HG03064 (cell line): Measurements from ENCODE around the gene PRKG1.

Experiments used
- ATAC-seq: cut with Tn5 transposase; IDR thresholded peaks from one replicate; pipeline ENCODE4 v1.9.1; 2021; ENCODE audit warnings: low read depth; ENCODE audit not compliant: unreplicated experiment

Gene PRKG1

DNA sequence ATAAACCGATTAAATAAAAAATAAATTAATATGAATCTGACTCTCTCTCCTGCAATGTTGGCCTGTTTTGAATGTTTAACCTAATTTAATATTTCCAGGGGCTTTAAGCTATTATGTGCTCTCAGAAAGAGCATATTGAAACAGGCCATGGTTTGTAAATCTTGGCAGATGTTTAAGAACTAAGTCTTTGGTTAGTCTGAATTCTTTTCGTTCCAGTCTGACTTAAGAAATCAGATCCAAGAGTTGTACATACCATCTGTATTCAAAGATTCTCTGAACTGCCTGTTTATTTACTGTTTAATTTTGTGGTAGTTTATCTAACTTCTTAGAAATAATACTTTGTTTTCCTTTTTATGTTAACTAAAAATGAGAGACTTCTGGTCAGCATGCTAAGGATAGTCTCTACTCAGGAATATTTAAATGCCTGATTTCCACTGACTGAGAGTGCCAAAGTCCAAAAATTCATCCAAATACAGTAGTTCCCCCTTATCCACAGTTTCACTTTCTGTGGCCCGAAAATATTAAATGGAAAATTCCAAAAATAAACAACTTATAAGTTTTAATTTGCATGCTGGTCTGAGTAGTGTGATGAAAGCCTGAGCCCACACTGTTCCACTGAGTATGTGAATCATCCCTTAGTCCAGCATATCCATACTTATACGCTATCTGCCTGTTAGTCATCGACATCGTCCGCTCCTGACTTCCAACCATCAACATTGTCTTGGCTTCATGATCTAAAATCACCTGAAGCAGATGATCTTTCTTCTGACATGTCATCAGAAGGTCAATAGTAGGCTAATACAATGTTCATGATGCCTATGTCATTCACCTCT is 863.2 kb downstream of the PRKG1 start:
- no peak for ATAC-seq

GRCh38 chr10:51950371-51950995 is 876.2 kb downstream of the PRKG1 start:
- ATAC-seq, result no peak

DNA sequence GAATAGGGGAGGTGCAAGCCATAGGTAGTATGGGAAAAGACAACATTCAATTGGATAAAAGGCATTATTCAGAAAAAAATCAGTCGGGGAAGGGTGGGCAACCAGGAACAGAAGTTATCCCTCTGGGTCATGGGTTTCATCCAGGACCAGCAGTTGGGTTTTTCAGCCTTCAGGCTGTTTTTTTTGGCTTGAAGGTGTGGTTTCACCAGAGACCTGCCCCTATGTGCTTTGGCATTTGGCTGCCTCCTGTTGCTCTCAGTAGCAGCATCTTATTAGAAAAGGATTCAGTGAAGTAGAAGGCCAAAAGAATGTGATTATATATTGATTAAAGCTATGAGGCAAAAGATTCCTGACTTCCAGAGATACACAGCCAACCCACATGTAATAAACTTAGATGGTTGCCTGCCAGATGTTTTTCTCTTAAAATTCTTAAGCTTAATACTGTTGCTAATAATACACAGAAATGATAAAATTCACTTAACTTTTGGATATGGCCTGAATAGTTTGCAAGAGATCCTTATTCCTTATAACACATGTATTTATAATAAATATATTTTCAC is 876.8 kb downstream of the PRKG1 start:
- ATAC-seq, result no peak

GRCh38 chr10:51951601-51952000 is 877.3 kb downstream of the PRKG1 start:
- ATAC-seq, result no peak

GRCh38 chr10:51952056-51952455 is 877.8 kb downstream of the PRKG1 start:
- no peak for ATAC-seq

- ATAC-seq, result no peak
These were observed 881.4 kb downstream of the PRKG1 start for GRCh38 chr10:51955696-51956095.

- no peak for ATAC-seq
These were observed 882.5 kb downstream of the PRKG1 start for GRCh38 chr10:51956822-51957221.

DNA sequence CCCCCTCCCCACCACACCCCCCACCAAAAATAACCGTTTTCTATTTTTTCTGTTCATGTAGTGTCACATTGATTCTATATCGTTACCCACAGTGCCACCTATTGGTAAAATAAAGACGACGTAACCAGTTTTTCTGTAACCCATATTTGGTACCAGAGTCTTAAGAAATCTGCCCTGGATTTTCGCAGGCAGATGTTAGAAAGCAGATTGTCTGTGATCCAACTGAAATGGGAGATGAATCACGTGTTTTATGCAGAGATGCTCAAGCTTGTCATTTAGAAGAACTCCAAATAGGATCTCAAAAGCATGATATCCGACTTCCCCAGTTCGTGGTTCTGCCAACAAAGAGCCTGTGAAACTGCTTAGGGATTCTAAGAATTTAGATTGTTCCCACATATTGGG is 886.2 kb downstream of the PRKG1 start:
- no peak for ATAC-seq

- no peak for ATAC-seq
These were observed 887.1 kb downstream of the PRKG1 start for GRCh38 chr10:51961401-51961800.

GRCh38 chr10:51964630-51965029 is 890.3 kb downstream of the PRKG1 start:
- ATAC-seq, result no peak

DNA sequence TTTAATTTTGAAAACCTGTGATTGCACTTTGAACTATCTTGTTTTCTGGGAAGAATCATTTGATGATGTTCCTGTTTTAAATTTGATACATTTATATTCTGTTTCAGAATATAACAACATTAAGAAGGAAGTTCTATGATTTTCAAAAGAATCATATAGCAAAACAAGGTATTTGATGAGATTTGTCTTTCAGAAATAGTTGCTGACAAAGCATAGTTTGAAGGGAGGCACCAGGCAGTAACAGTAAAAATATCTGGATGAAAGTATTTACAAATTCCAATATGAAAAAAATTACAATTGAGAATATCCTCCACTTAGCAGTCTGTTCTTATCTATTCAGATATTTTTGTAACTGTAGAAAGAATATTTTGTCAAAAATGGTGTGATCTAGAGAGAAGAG is 891.2 kb downstream of the PRKG1 start:
- no peak for ATAC-seq

DNA sequence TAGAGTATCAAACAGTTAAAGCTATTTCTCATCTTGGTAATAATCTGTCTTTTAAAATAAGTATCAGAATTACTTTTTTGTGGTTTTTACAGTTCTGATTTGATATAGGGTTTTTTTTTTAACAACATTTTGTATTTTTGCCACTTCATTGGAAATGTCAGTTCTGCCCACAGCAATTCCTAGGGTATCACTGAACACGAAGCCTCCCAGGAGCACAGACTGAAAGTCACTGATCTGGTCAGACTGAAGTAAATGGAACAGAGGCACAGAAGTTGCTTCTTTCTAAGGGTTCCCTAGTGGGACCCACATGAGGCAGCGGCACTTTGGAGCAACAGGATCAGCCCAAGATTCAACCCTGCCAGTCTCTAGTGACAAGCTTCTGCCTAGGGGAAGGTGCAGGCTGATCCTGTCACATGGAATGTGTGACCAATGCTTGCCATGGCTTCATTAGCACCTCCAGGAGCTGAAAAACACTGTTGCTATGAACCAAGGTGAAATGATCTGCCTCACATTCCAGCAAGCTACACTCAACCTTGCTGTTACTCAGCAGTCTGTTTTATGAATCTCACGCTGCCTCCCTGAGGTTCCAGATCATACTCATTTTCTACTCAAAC is 898.6 kb downstream of the PRKG1 start:
- ATAC-seq, result no peak

DNA sequence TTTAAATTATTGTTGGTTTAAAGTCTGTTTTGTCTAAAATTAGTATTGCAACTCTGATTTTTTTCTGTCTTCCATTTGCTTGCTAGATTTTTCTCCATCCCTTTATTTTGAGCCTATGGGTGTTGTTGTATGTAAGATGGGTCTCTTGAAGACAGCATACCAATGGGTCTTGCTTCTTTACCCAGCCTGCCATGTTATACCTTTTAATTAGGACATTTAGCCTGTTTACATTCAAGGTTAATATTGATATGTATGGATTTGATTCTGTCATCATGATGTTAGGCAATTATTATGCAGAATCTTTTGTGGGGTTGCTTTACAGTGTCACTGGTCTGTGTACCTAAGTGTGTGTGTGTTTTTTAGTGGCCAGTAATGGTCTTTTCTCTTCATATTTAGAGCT is 906.5 kb downstream of the PRKG1 start:
- ATAC-seq, result no peak

GRCh38 chr10:51981731-51982130 is 907.4 kb downstream of the PRKG1 start:
- no peak for ATAC-seq

DNA sequence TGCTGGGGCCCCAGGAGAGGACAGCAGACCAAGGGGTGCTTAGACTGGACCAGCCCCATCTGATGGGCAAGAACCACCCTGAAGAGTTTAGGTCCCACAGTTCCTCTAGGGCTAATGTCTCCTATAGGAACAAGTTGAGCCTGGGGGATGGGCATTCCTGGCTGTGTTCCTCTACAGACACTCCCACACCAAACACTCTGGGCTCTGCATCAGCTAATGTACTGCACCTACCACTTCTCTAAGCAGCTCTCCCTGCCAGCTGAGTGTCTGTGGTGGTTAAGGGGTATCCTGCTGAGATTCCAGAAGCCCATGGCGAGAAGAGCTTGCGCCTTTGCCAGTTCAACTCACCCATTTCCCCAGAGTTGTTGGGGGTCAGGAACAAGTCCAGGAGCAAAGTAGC is 909.2 kb downstream of the PRKG1 start:
- ATAC-seq, result no peak

DNA sequence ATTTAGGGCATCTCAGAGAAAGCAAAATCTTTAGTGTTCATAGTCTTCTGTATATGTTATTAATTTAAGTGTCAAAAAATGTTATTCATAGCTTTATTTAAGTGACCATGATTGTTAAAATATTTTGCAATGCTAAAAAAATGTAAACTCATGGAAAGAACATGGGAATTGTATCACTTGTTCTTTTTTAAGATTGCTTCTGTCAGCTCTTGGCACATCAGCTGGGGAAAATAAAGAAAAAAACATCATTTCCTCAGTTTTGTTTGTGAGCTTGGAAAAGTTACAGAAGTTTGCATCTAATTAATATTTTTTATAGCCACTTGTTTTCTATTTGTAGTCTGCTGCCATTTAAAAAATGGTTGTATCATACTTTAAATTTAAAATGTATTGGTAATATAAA is 911.0 kb downstream of the PRKG1 start:
- ATAC-seq, result no peak

GRCh38 chr10:51986516-51986915 is 912.2 kb downstream of the PRKG1 start:
- no peak for ATAC-seq

DNA sequence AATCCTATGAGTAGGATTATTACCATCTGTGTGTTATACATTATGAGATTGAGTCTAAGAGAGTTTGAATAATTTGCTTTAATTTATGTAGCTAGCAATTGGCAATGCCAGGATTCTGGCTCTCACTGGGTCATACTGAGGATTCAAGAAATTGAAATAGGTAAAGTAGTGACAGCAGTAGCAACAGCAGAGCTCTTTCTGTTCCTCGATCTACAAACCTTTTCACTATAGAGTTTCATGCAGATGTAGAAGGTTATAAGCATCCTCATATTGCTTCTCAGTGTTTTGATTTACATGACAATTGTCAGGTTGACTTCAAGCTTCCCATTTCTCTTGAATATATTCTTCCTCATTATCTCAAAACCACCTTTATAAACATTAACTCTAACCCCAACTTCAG is 919.2 kb downstream of the PRKG1 start:
- ATAC-seq, result no peak

DNA sequence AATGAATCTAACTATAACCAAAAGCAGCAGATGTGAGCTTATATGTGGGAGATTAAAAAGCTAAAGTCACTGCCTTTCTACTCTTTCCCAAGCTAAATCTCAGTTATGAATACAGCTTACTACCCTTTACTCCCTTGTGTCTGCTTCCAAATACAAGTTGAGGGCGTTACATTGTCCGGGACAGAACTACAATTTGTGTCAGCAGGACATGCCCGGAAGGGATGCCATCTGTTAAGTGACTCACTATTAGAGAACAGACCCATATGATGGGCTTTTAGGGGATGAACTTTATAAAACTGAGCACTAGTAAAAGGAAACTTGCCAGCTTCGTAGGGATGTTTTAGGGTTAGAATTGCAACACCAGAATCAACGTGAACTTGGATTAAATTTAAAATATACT is 924.8 kb downstream of the PRKG1 start:
- no peak for ATAC-seq

GRCh38 chr10:52004342-52004949 is 930.2 kb downstream of the PRKG1 start:
- ATAC-seq, result no peak

- no peak for ATAC-seq
These were observed 932.8 kb downstream of the PRKG1 start for GRCh38 chr10:52007091-52007490.
